HepG2 (cell line): ENCODE results near the gene HOMEZ. TPM values are rescaled to one million over a fixed set of nuclear protein-coding genes. Genes with fewer than 3 reads are reported as not detected.

ENCODE experiments used
- BRF2 ChIP-seq: sonication (generic); formaldehyde crosslinking; IDR thresholded peaks from 2 replicates; pipeline ENCODE4 v1.8.1; 2022; ENCODE audit warnings: mild to moderate bottlenecking, missing genetic modification reagents
- CCDC6 ChIP-seq: sonication (generic); formaldehyde crosslinking; IDR thresholded peaks from 2 replicates; pipeline ENCODE4 v1.8.1; 2022; ENCODE audit warnings: mild to moderate bottlenecking, missing genetic modification reagents, moderate library complexity
- HBP1 ChIP-seq: IDR thresholded peaks from 2 replicates; pipeline ENCODE4 v1.6.1; 2016; ENCODE audit warnings: low read depth, control low read depth
- HOXA9 ChIP-seq: sonication (generic); formaldehyde crosslinking; IDR thresholded peaks from 2 replicates; pipeline ENCODE4 v1.8.1; 2022; ENCODE audit warnings: missing genetic modification reagents, mild to moderate bottlenecking, moderate library complexity, borderline replicate concordance
- MIER2 ChIP-seq: IDR thresholded peaks from 2 replicates; pipeline ENCODE4 v1.6.1; 2016; ENCODE audit warnings: missing biosample characterization, missing genetic modification reagents
- ZBTB26 ChIP-seq: IDR thresholded peaks from 2 replicates; pipeline ENCODE4 v1.6.1; 2016; ENCODE audit warnings: missing compliant biosample characterization, missing genetic modification reagents, borderline replicate concordance
- ZNF143 ChIP-seq: sonication (generic); formaldehyde crosslinking; IDR thresholded peaks from 2 replicates; pipeline ENCODE4 v1.4.0; 2020; ENCODE audit warnings: missing genetic modification reagents
- ZNF20 ChIP-seq: sonication (generic); formaldehyde crosslinking; IDR thresholded peaks from 2 replicates; pipeline ENCODE4 v1.4.0; 2020; ENCODE audit warnings: mild to moderate bottlenecking, moderate library complexity, missing genetic modification reagents
- ZNF234 ChIP-seq: sonication (generic); formaldehyde crosslinking; conservative IDR thresholded peaks from 2 replicates; pipeline ENCODE4 v1.5.1; 2020; ENCODE audit warnings: mild to moderate bottlenecking, missing genetic modification reagents
- ZNF33A ChIP-seq: sonication (generic); formaldehyde crosslinking; IDR thresholded peaks from 2 replicates; pipeline ENCODE4 v1.5.1; 2020; ENCODE audit warnings: missing genetic modification reagents, mild to moderate bottlenecking, moderate library complexity, borderline replicate concordance
- ZNF367 ChIP-seq: sonication (generic); formaldehyde crosslinking; IDR thresholded peaks from 2 replicates; pipeline ENCODE4 v1.4.0; 2020; ENCODE audit warnings: missing genetic modification reagents, borderline replicate concordance
- ZNF562 ChIP-seq: sonication (generic); formaldehyde crosslinking; IDR thresholded peaks from 2 replicates; pipeline ENCODE4 v1.8.0; 2022; ENCODE audit warnings: missing genetic modification reagents, borderline replicate concordance
- ZNF616 ChIP-seq: sonication (generic); formaldehyde crosslinking; IDR thresholded peaks from 2 replicates; pipeline ENCODE4 v1.5.0; 2020; ENCODE audit warnings: low read depth, mild to moderate bottlenecking, missing genetic modification reagents
- polyA plus RNA-seq, 8 experiments: library from polyadenylated mRNA; depleted of rRNA in 3 of 8; stranded (reverse) in 7 of 8; unstranded in 1 of 8; fragments of >200 nt; fragmentation: Illumina TruSeq in 4 of 8; extraction: Trizol in 4 of 8; gene quantifications; 2 replicates each; pipeline versions ENCODE4 v1.2.1 to v1.2.3, GENCODE V29; 2011 to 2016; ENCODE audit warnings: low read depth in 4 of 8, missing spikeins in 1 of 8, mixed read lengths in 1 of 8; ENCODE audit not compliant: insufficient read depth in 1 of 8
- total RNA-seq, 5 experiments: library from RNA; depleted of rRNA; stranded (reverse); fragments of >200 nt; fragmentation: Illumina TruSeq; extraction: Trizol; gene quantifications; 2 replicates each; pipeline ENCODE4 v1.2.3, GENCODE V29; 2016; ENCODE audit warnings: low read depth in 1 of 5
- TF ChIP-seq, protein P1 (sequence below): sonication (generic); formaldehyde crosslinking; IDR thresholded peaks from 2 replicates; pipeline ENCODE4 v1.9.0; 2021; ENCODE audit warnings: missing genetic modification reagents, borderline replicate concordance

The HOMEZ gene
- total and polyA plus RNA-seq, 2 of the 13 experiments (the other 11 are each of a cell fraction or from before 2014, with no cell fraction given), result 14.5 to 31.8 TPM

DNA sequence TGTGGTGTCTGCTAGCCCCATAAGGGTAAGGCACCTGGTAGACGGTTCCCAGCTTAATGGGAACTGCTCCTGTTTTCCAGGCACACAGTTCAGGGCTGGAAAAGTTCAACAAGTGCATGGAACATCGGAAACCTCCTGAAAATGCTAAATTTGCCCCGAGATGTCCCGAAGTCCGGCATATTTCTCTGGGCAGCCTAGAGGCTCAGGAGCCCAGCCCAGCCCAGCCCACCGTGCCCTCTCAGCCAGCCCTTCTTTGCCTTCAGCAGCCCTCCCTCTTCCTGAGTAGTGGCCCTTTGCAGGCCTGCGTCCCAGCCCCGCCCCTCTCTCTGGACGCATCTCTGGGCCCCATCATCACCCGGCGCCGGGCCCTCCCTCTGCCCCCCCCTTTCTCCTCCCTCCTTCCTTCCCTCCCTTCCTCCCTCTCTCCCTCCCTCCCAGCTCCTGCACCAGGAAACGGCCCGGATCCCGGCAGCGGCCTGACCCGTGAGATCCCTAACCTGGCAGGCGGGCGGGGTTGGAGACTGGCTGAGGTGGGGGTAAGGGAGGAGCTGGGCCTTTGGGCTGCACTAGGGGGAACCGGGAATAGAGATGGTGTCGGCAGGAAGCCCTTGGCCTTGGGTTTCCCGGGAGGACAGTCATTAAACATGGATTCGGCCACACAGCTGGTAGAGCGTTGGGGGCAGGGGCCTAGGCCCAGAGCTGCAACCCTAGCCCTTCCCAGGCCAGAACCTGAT is 20.6 kb upstream of the HOMEZ start, which contains the start of gene BCL2L2 (continued):
- TF ChIP-seq ZNF616 (CRISPR knock-in tag) (peak; percentile 58; the same call in 1 of the 2 replicates), HOXA9 (CRISPR knock-in tag) (no peak), ZNF33A (no peak), ZNF234 (CRISPR knock-in tag) (no peak), ZNF20 (CRISPR knock-in tag) (no peak), MIER2 (CRISPR knock-in tag) (no peak), ZNF562 (CRISPR knock-in tag) (no peak), ZNF367 (CRISPR knock-in tag) (no peak), CCDC6 (CRISPR knock-in tag) (no peak), ZBTB26 (CRISPR knock-in tag) (peak; percentile 79; the same call in 1 of the 2 replicates), HBP1 (CRISPR knock-in tag) (peak; percentile 92), ZNF143 (CRISPR knock-in tag) (peak; percentile 52; the same call in 1 of the 2 replicates), BRF2 (CRISPR knock-in tag) (peak; percentile 77; the same call in 1 of the 2 replicates)
- TF ChIP-seq, protein P1, sequence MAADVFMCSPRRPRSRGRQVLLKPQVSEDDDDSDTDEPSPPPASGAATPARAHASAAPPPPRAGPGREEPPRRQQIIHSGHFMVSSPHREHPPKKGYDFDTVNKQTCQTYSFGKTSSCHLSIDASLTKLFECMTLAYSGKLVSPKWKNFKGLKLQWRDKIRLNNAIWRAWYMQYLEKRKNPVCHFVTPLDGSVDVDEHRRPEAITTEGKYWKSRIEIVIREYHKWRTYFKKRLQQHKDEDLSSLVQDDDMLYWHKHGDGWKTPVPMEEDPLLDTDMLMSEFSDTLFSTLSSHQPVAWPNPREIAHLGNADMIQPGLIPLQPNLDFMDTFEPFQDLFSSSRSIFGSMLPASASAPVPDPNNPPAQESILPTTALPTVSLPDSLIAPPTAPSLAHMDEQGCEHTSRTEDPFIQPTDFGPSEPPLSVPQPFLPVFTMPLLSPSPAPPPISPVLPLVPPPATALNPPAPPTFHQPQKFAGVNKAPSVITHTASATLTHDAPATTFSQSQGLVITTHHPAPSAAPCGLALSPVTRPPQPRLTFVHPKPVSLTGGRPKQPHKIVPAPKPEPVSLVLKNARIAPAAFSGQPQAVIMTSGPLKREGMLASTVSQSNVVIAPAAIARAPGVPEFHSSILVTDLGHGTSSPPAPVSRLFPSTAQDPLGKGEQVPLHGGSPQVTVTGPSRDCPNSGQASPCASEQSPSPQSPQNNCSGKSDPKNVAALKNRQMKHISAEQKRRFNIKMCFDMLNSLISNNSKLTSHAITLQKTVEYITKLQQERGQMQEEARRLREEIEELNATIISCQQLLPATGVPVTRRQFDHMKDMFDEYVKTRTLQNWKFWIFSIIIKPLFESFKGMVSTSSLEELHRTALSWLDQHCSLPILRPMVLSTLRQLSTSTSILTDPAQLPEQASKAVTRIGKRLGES (CRISPR knock-in tag), result no peak
